CD4-positive, alpha-beta memory T cell (primary cell): ENCODE results near the gene TBC1D5. TPM values are rescaled to one million over a fixed set of nuclear protein-coding genes. Genes with fewer than 3 reads are reported as not detected.

ENCODE experiments used
- CTCF ChIA-PET: fragments of 350-600 bp; sonication (Branson Sonifier 250); formaldehyde crosslinking; loops from one replicate; lab custom pipeline; 2021; ENCODE audit warnings: inconsistent platforms; ENCODE audit not compliant: partially characterized antibody; lab: Charles Lee
- POLR2A ChIA-PET: fragments of 350-600 bp; sonication (Branson Sonifier 250); formaldehyde crosslinking; loops from one replicate; lab custom pipeline; 2021; ENCODE audit not compliant: partially characterized antibody; lab: Charles Lee
- DNase-seq, 5 donors: peaks; one replicate each; pipeline versions ENCODE4 v3.0.0 to v3.0.0-alpha.2; 2020 to 2022; ENCODE audit warnings: mixed read lengths in 1 of 5
- H3K27ac ChIP-seq: one replicate; pipeline ENCODE4 v1.7.0; 2013; ENCODE audit warnings: low read depth, low read length
- H3K27me3 ChIP-seq: 2 replicates; pipeline ENCODE4 v1.7.0; 2013; ENCODE audit warnings: mild to moderate bottlenecking, low read length, moderate library complexity; ENCODE audit not compliant: insufficient read depth
- H3K36me3 ChIP-seq: 2 replicates; pipeline ENCODE4 v1.7.0; 2013; ENCODE audit warnings: mild to moderate bottlenecking, low read length, moderate library complexity; ENCODE audit not compliant: insufficient read depth
- H3K4me1 ChIP-seq: 2 replicates; pipeline ENCODE4 v1.7.0; 2013; ENCODE audit warnings: mild to moderate bottlenecking, low read length, moderate library complexity; ENCODE audit not compliant: insufficient read depth
- H3K4me3 ChIP-seq, 2 donors: one replicate each; pipeline ENCODE4 v1.7.0; 2013; ENCODE audit warnings: low read length in 2 of 2, mild to moderate bottlenecking in 1 of 2
- H3K9me3 ChIP-seq, 2 donors: one replicate each; pipeline ENCODE4 v1.7.0; 2013; ENCODE audit warnings: low read length in 2 of 2, control low read depth in 1 of 2; ENCODE audit not compliant: control insufficient read depth in 1 of 2
- H3K27ac Mint-ChIP-seq, 7 donors: one replicate each; pipeline ENCODE4 v1.8.0; 2020 to 2021; ENCODE audit warnings: mixed read lengths in 7 of 7, mild to moderate bottlenecking in 6 of 7, inconsistent platforms in 3 of 7, moderate library complexity in 3 of 7
- H3K27me3 Mint-ChIP-seq, 2 donors: one replicate each; pipeline ENCODE4 v1.8.0; 2020 to 2021; ENCODE audit warnings: mixed read lengths in 2 of 2
- H3K36me3 Mint-ChIP-seq, 2 donors: one replicate each; pipeline ENCODE4 v1.8.0; 2020 to 2021; ENCODE audit warnings: mixed read lengths in 2 of 2, inconsistent platforms in 1 of 2, mild to moderate bottlenecking in 1 of 2
- H3K4me1 Mint-ChIP-seq, 4 donors: one replicate each; pipeline ENCODE4 v1.8.0; 2020 to 2021; ENCODE audit warnings: mixed read lengths in 4 of 4, mild to moderate bottlenecking in 1 of 4
- H3K4me3 Mint-ChIP-seq, 8 donors: one replicate each; pipeline ENCODE4 v1.8.0; 2020 to 2021; ENCODE audit warnings: mixed read lengths in 8 of 8, mild to moderate bottlenecking in 7 of 8, moderate library complexity in 6 of 8, inconsistent platforms in 3 of 8
- H3K9me3 Mint-ChIP-seq, 8 donors: one replicate each; pipeline ENCODE4 v1.8.0; 2020 to 2021; ENCODE audit warnings: mixed read lengths in 8 of 8, mild to moderate bottlenecking in 5 of 8, inconsistent platforms in 3 of 8, moderate library complexity in 1 of 8
- intact Hi-C: fragments of 100-400 bp; cut with micrococcal nuclease; formaldehyde crosslinking; loops from one replicate; pipeline ENCODE4 v1.15.1; 2023
- polyA plus RNA-seq, 2 donors: library from polyadenylated mRNA; unstranded; fragments of 300-500 nt; fragmentation: Illumina TruSeq; gene quantifications; one replicate each; pipeline ENCODE4 v1.2.3, GENCODE V29; 2021
- total RNA-seq, 2 experiments: library from RNA; stranded (reverse); gene quantifications; one replicate each; pipeline ENCODE4 v1.2.3, GENCODE V29; 2021

The TBC1D5 gene
- total and polyA plus RNA-seq, 4 experiments from 2014 or later, result 21.2 to 52.2 (median 43.3) TPM

DNA sequence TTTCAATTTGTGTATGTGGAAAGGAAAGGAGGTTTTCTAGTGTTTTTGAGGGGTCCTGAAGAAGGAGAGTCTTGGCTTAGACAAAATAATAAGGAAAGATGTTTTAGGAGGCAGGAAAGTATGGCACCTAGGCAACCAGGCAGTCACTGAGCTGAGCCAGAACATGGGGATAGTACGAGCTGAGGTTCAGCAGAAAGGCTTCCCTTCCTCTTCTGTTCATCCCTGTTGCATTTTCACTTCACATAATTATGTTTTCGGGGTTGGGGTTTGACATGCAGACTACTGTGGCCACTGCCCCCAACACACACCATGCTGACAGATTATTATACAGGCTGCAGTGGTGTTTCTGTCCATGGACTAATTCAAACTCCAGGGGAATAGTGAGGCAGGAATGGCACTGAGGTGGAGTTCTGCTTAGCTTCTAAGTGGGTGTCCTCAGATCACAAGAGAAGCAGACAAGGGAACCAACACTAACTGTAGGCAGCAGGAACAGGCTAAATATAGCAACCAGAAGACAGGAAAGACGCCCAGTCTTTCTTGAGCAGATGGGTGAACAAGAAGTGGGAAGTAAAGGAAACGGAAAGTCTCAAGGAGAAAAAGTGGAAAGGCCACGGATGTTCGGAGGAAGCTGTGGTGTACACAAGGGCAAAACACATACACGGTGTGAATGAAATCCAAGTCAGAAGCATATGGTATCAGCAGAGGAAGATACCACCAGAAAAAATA, 551.9 kb downstream of the TBC1D5 start:
- DNase-seq, result no peak
- Histone ChIP-seq H3K27ac (no peak overlapping the region), H3K27me3 (no peaks in the 10 kb centered on the region), H3K4me3 (no peak overlapping the region), H3K36me3 (no peaks in the 10 kb centered on the region), H3K9me3 (no peaks in the 10 kb centered on the region), H3K4me1 (peaks cover 5% of the 10 kb centered on the region)
- H3K4me1 Mint-ChIP-seq, result peaks cover 0 to 11% (median 7%) of the 10 kb centered on the region in 4 donors
- H3K27ac Mint-ChIP-seq, result peak overlapping the region in 2 of 7 donors; percentile 5 to 24
- H3K36me3 Mint-ChIP-seq, result peaks cover 0 to 12% of the 10 kb centered on the region in 2 donors
- intact Hi-C loops, result no loop called here
- POLR2A ChIA-PET, result no interaction called here
- H3K27me3 Mint-ChIP-seq, result no peaks in the 10 kb centered on the region
- H3K9me3 Mint-ChIP-seq, result no peaks in the 10 kb centered on the region
- CTCF ChIA-PET, result no interaction called here
- H3K4me3 Mint-ChIP-seq, result peak overlapping the region in 1 of 8 donors; percentile 10

DNA sequence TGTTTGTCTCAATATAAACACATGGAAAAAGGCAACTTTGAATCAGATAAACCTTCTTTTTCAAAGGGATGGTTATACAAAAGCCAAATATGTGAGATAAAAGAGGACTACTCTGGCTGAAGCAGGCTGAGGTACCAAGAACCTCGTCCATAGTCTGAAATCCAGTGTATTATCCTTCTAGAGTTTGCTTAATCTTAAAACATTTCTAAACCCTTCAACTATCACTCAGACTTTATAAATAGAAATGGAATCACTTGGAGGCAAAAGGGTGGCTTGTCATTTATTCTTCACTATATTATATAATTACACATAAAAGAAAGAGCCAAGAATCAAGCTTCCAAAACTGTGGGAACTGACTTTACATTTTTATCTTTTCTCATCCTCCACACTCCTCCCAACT, 554.1 kb downstream of the TBC1D5 start:
- H3K9me3 Mint-ChIP-seq, result no peaks in the 10 kb centered on the region
- Histone ChIP-seq H3K36me3 (no peaks in the 10 kb centered on the region), H3K9me3 (no peaks in the 10 kb centered on the region), H3K4me3 (no peak overlapping the region), H3K27me3 (no peaks in the 10 kb centered on the region), H3K27ac (no peak overlapping the region), H3K4me1 (peaks cover 5% of the 10 kb centered on the region)
- peaks cover 14 to 28% of the 10 kb centered on the region in 2 donors for H3K36me3 Mint-ChIP-seq
- CTCF ChIA-PET, result no interaction called here
- H3K27me3 Mint-ChIP-seq, result no peaks in the 10 kb centered on the region
- no peak for DNase-seq
- no peak overlapping the region for H3K27ac Mint-ChIP-seq
- POLR2A ChIA-PET, result no interaction called here
- peaks cover 0 to 22% (median 7%) of the 10 kb centered on the region in 4 donors for H3K4me1 Mint-ChIP-seq
- H3K4me3 Mint-ChIP-seq, result no peak overlapping the region
- intact Hi-C loops, result no loop called here

DNA sequence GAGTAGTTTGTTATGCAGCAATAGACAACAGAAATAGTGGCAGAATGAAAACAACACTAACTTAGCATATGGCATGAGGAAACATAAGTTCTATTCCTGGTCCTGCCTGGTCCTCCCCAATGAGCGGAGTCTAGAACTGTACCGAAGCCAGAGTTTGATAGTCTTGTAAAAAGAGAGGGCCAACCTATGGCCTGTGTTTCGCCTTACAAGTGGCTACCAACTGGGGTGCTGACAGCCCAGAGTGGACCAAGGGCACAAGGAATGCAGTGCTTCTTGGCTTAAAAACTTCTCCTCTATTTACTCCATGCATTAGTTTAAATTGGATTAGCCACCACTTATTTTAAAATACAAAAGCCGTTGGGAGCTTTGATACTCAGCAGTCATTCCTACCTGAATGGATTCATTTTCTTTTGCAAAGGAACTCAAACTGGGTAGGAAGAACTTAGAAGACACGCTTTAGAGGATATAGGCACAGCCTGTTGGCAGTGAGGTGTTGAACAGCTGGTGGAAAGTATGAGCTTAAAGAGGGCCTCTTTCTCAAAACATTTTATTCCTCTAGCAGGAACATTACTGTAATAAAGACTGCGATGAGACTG, 554.7 kb downstream of the TBC1D5 start:
- H3K36me3 ChIP-seq, result no peaks in the 10 kb centered on the region
- CTCF ChIA-PET, result interaction anchor here (1.5 kb wide), 1 partner anchor 8 kb away, joined by 3 read pairs; no protein-coding TSS in a partner anchor
- no peak overlapping the region for H3K4me3 ChIP-seq
- H3K9me3 ChIP-seq, result no peaks in the 10 kb centered on the region
- POLR2A ChIA-PET, result no interaction called here
- H3K4me1 ChIP-seq, result peaks cover 5% of the 10 kb centered on the region
- no peak for DNase-seq
- no peak overlapping the region for H3K27ac ChIP-seq
- H3K4me1 Mint-ChIP-seq, result peaks cover 4 to 26% (median 13%) of the 10 kb centered on the region in 4 donors
- intact Hi-C loops, result no loop called here
- H3K9me3 Mint-ChIP-seq, result no peaks in the 10 kb centered on the region
- H3K27me3 ChIP-seq, result no peaks in the 10 kb centered on the region
- H3K4me3 Mint-ChIP-seq, result no peak overlapping the region
- no peaks in the 10 kb centered on the region for H3K27me3 Mint-ChIP-seq
- H3K36me3 Mint-ChIP-seq, result peaks cover 17 to 35% of the 10 kb centered on the region in 2 donors
- H3K27ac Mint-ChIP-seq, result peak overlapping the region in 2 of 7 donors; percentile 29 to 32

DNA sequence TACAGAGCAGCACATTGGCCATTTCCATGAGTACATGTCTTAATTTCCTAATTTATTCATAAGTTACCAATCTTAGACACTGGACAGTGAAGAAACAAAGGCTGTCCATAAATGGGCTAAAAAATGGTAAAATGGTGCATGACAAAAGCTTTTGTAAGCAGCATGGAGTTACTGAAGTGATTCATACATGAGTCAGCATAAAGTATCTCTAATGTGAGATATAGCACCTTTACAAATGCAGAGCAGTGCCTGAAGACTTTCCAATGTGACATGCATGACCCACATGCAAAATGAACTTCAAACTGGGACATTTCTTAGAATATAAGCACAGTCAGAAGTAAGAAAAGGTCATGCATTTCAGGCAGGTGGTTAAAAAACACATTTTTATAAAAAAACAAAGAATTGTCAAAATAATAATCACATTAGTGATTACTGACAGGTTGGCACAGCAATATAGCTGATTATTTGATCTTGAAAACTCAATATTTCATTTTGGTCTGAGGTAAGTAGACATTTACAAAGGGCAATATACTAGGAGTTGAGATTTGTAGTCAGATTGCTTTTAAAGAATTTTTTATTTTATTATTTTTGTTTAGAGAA, 558.4 kb downstream of the TBC1D5 start:
- H3K4me3 Mint-ChIP-seq, result no peak overlapping the region
- peaks cover 15 to 34% (median 18%) of the 10 kb centered on the region in 4 donors for H3K4me1 Mint-ChIP-seq
- no peaks in the 10 kb centered on the region for H3K9me3 ChIP-seq
- peaks cover 19 to 31% of the 10 kb centered on the region in 2 donors for H3K36me3 Mint-ChIP-seq
- DNase-seq, result no peak
- no peaks in the 10 kb centered on the region for H3K27me3 Mint-ChIP-seq
- CTCF ChIA-PET, result interaction anchor here (0.5 to 1.2 kb wide), 2 partner anchors 583 to 938 kb away, joined by 3 to 5 read pairs; no protein-coding TSS in a partner anchor
- H3K4me1 ChIP-seq, result peaks cover 14% of the 10 kb centered on the region
- H3K27ac ChIP-seq, result no peak overlapping the region
- H3K9me3 Mint-ChIP-seq, result no peaks in the 10 kb centered on the region
- H3K27ac Mint-ChIP-seq, result no peak overlapping the region
- intact Hi-C loops, result no loop called here
- no peaks in the 10 kb centered on the region for H3K36me3 ChIP-seq
- no peaks in the 10 kb centered on the region for H3K27me3 ChIP-seq
- H3K4me3 ChIP-seq, result no peak overlapping the region
- POLR2A ChIA-PET, result no interaction called here

DNA sequence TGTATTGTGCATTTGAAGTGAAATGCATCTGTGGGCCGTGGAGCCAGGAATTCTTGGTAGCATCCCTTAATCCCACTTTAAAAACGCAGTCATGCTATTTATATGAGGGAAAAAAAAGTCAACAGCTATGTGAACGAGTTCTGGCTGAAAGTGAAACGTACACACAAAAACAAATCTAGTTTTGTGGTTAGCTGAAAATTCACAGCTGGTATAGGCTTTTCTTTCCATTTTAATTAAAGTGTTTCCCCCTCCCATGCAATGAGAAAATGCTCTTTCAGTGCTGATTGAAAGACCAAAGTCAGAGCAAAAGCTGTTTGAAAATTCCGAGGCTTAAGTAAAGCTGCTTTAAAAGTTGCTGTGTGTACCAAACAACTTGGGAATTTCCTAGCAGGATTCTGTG, 560.3 kb downstream of the TBC1D5 start:
- Mint-ChIP-seq H3K9me3 (no peaks in the 10 kb centered on the region), H3K4me1 (peaks cover 15 to 34% (median 18%) of the 10 kb centered on the region in 4 donors), H3K27ac (peak overlapping the region in 2 of 7 donors; percentile 9 to 25), H3K4me3 (peak overlapping the region in 2 of 8 donors; percentile 32 to 54), H3K36me3 (peaks cover 19 to 33% of the 10 kb centered on the region in 2 donors), H3K27me3 (no peaks in the 10 kb centered on the region)
- H3K4me1 ChIP-seq, result peaks cover 14% of the 10 kb centered on the region
- DNase-seq, result no peak
- H3K9me3 ChIP-seq, result no peaks in the 10 kb centered on the region
- H3K27me3 ChIP-seq, result no peaks in the 10 kb centered on the region
- no peaks in the 10 kb centered on the region for H3K36me3 ChIP-seq
- ChIA-PET CTCF (no interaction called here), POLR2A (no interaction called here)
- intact Hi-C loops, result no loop called here
- no peak overlapping the region for H3K27ac ChIP-seq
- no peak overlapping the region for H3K4me3 ChIP-seq

DNA sequence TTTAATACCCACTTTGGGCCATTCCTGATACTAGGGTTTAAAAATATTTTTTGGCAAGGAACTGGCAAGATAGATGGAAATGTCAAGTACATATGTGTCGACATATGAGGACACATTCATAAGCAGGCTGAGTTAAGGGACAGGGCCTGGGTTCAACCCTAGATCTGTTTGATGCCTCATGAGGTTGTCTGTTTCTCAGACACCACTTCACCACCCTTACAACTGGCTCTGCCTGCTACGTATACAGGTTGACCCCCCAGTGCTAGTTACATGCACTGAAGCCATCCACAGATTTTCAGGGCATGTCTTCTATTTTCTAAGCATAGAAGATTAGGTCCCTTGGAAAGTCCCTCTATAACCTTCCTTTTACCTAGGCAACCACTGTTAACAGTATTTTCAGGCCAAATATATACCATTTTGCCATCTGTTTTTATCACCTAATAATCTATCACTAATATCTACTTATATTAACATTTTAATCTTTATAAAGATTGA, 561.0 kb downstream of the TBC1D5 start:
- Histone ChIP-seq H3K36me3 (no peaks in the 10 kb centered on the region), H3K9me3 (no peaks in the 10 kb centered on the region), H3K27me3 (no peaks in the 10 kb centered on the region), H3K4me3 (no peak overlapping the region), H3K4me1 (peaks cover 14% of the 10 kb centered on the region), H3K27ac (no peak overlapping the region)
- intact Hi-C loops, result no loop called here
- no peaks in the 10 kb centered on the region for H3K27me3 Mint-ChIP-seq
- no peak overlapping the region for H3K4me3 Mint-ChIP-seq
- ChIA-PET POLR2A (no interaction called here), CTCF (no interaction called here)
- H3K9me3 Mint-ChIP-seq, result no peaks in the 10 kb centered on the region
- no peak overlapping the region for H3K27ac Mint-ChIP-seq
- H3K4me1 Mint-ChIP-seq, result peaks cover 15 to 34% (median 18%) of the 10 kb centered on the region in 4 donors
- DNase-seq, result no peak
- H3K36me3 Mint-ChIP-seq, result peaks cover 19 to 35% of the 10 kb centered on the region in 2 donors
